Keratinocyte (primary cell): Measurements from ENCODE around the gene HK1. TPM values are rescaled to one million over a fixed set of nuclear protein-coding genes. Genes with fewer than 3 reads are reported as not detected.

Experiments used
- DNase-seq: peaks from one replicate; pipeline ENCODE4 v3.0.0-alpha.2; 2011; ENCODE audit warnings: low read depth, missing footprints, low spot score
- FAIRE-seq: peaks from 2 replicates; lab custom pipeline; 2011; peaks lifted over from hg19 to GRCh38; lab: Jason Lieb, UNC
- H2AFZ ChIP-seq: 2 replicates; pipeline ENCODE4 v1.6.0; 2012; ENCODE audit warnings: low read length, control low read depth, inconsistent platforms; ENCODE audit not compliant: control insufficient read depth
- H3K27ac ChIP-seq: 2 replicates; pipeline ENCODE4 v1.5.1; 2011; ENCODE audit warnings: low read length; ENCODE audit not compliant: control insufficient read depth, insufficient read depth
- H3K27me3 ChIP-seq: 3 replicates; pipeline ENCODE4 v1.6.0; 2011; ENCODE audit warnings: low read length; ENCODE audit not compliant: control insufficient read depth, insufficient read depth; ENCODE audit errors: extremely low read depth
- H3K36me3 ChIP-seq, 2 experiments: 2 replicates in 1 of 2; 3 replicates in 1 of 2; pipeline ENCODE4 v1.5.1; 2011; ENCODE audit warnings: low read length in 2 of 2, mild to moderate bottlenecking in 1 of 2; ENCODE audit not compliant: control insufficient read depth in 2 of 2, insufficient read depth in 2 of 2; ENCODE audit errors: extremely low read depth in 1 of 2
- H3K4me1 ChIP-seq: 3 replicates; pipeline ENCODE4 v1.5.1; 2011; ENCODE audit warnings: low read length; ENCODE audit not compliant: control insufficient read depth, insufficient read depth; ENCODE audit errors: extremely low read depth
- H3K4me2 ChIP-seq: 3 replicates; pipeline ENCODE4 v1.6.0; 2011; ENCODE audit warnings: low read depth, low read length; ENCODE audit not compliant: control insufficient read depth, insufficient read depth; ENCODE audit errors: extremely low read depth
- H3K4me3 ChIP-seq, 3 experiments: fragments of 200-600 bp in 1 of 3; sonication (generic) in 1 of 3; 2 replicates in 2 of 3; 3 replicates in 1 of 3; pipeline ENCODE4 v1.5.1; 2011 to 2016; ENCODE audit warnings: low read length in 3 of 3, mild to moderate bottlenecking in 3 of 3, control low read depth in 2 of 3, inconsistent platforms in 1 of 3, low read depth in 1 of 3, mixed read lengths in 1 of 3, mixed run types in 1 of 3, moderate library complexity in 1 of 3; ENCODE audit not compliant: control insufficient read depth in 2 of 3, insufficient read depth in 2 of 3; ENCODE audit errors: extremely low read depth in 1 of 3
- H3K79me2 ChIP-seq: 2 replicates; pipeline ENCODE4 v1.6.0; 2012; ENCODE audit warnings: low read length; ENCODE audit not compliant: control insufficient read depth, insufficient read depth
- H3K9ac ChIP-seq: 3 replicates; pipeline ENCODE4 v1.6.0; 2011; ENCODE audit warnings: low read length; ENCODE audit not compliant: control insufficient read depth, insufficient read depth; ENCODE audit errors: extremely low read depth
- H3K9me1 ChIP-seq: 3 replicates; pipeline ENCODE4 v1.6.0; 2011; ENCODE audit warnings: low read length; ENCODE audit not compliant: control insufficient read depth, insufficient read depth; ENCODE audit errors: extremely low read depth
- H3K9me3 ChIP-seq: 2 replicates; pipeline ENCODE4 v1.5.1; 2012; ENCODE audit warnings: low read depth, low read length; ENCODE audit not compliant: control insufficient read depth
- H4K20me1 ChIP-seq: 3 replicates; pipeline ENCODE4 v1.6.0; 2011; ENCODE audit warnings: low read length; ENCODE audit not compliant: control insufficient read depth, insufficient read depth; ENCODE audit errors: extremely low read depth
- CTCF ChIP-seq, 3 experiments: IDR thresholded peaks in 1 of 3; conservative IDR thresholded peaks in 1 of 3; optimal IDR thresholded peaks in 1 of 3; 2 replicates in 2 of 3; 3 replicates in 1 of 3; pipeline versions ENCODE3 to v1.5.1; 2011; ENCODE audit warnings: low read length in 3 of 3, mild to moderate bottlenecking in 3 of 3, moderate library complexity in 2 of 3, control low read depth in 1 of 3, inconsistent platforms in 1 of 3; ENCODE audit not compliant: insufficient read depth in 2 of 3; ENCODE audit errors: extremely low read depth in 1 of 3
- EZH2 ChIP-seq: IDR thresholded peaks from one replicate; pipeline ENCODE4 v1.6.1; 2012; ENCODE audit warnings: inconsistent platforms, mild to moderate bottlenecking, low read length, moderate library complexity
- dilution Hi-C: fragments of 300-500 bp; cut with MboI; formaldehyde crosslinking; loops from one replicate; pipeline ENCODE4 v1.7.0; 2020; ENCODE audit warnings: low sequenced_read_pairs; ENCODE audit not compliant: extremely low pct_ligation_motif_present
- polyA plus RNA-seq, 5 experiments: library from polyadenylated mRNA; depleted of rRNA in 3 of 5; stranded (reverse) in 3 of 5; stranded (forward) in 1 of 5; unstranded in 1 of 5; fragments of >200 nt; gene quantifications; 1 replicate in 1 of 5; 2 replicates in 3 of 5; 3 replicates in 1 of 5; pipeline versions ENCODE4 v1.2.1 to v1.2.3, GENCODE V29; 2011 to 2012; ENCODE audit warnings: missing spikeins in 2 of 5, low read depth in 1 of 5, low replicate concordance in 1 of 5

The HK1 gene
- polyA plus RNA-seq, 1 donor (not counting 4 experiments of a cell fraction or from before 2014, with no cell fraction given): 106 TPM

GRCh38 chr10:69276503-69276902 is 1.8 kb upstream of the HK1 start:
- no peak for TF ChIP-seq EZH2
- TF ChIP-seq CTCF (optimal IDR thresholded peaks at IDR 0.05 in 1 of 3, IDR thresholded peaks at IDR 0.05 in 1 of 3, conservative IDR thresholded peaks at IDR 0.05 in 1 of 3; ENCODE audit: extremely low read depth in 1 of 3, insufficient read depth in 2 of 3, low read length in 3 of 3): no peak
- H2AFZ ChIP-seq: no peak overlapping the region
- H3K9ac ChIP-seq: no peak overlapping the region
- FAIRE-seq (no peak), DNase-seq (no peak)
- no peaks in the 10 kb centered on the region for H3K79me2 ChIP-seq
- H3K27ac ChIP-seq: no peak overlapping the region
- H3K27me3 ChIP-seq: no peaks in the 10 kb centered on the region
- H3K4me1 ChIP-seq: no peaks in the 10 kb centered on the region
- no peaks in the 10 kb centered on the region for H3K36me3 ChIP-seq
- H3K4me3 ChIP-seq: no peak overlapping the region
- no peaks in the 10 kb centered on the region for H3K9me3 ChIP-seq
- H4K20me1 ChIP-seq: no peaks in the 10 kb centered on the region
- no peak overlapping the region for H3K4me2 ChIP-seq
- dilution Hi-C loops: no loop called here
- H3K9me1 ChIP-seq: no peaks in the 10 kb centered on the region

GRCh38 chr10:69279110-69279509 is 814 bp downstream of the HK1 start:
- Histone ChIP-seq H3K4me3 (no peak overlapping the region), H3K27me3 (peaks cover 4% of the 10 kb centered on the region), H4K20me1 (no peaks in the 10 kb centered on the region), H3K9ac (no peak overlapping the region), H3K79me2 (no peaks in the 10 kb centered on the region), H3K4me1 (no peaks in the 10 kb centered on the region), H3K27ac (no peak overlapping the region), H3K9me1 (no peaks in the 10 kb centered on the region), H2AFZ (no peak overlapping the region), H3K36me3 (no peaks in the 10 kb centered on the region), H3K9me3 (no peaks in the 10 kb centered on the region), H3K4me2 (no peak overlapping the region)
- DNase-seq: no peak
- no peak for TF ChIP-seq EZH2
- no peak for TF ChIP-seq CTCF (optimal IDR thresholded peaks at IDR 0.05 in 1 of 3, IDR thresholded peaks at IDR 0.05 in 1 of 3, conservative IDR thresholded peaks at IDR 0.05 in 1 of 3; ENCODE audit: extremely low read depth in 1 of 3, insufficient read depth in 2 of 3, low read length in 3 of 3)
- FAIRE-seq: no peak
- dilution Hi-C loops: no loop called here
